Esophagus muscularis mucosa (tissue), 4 donors: ENCODE data around the gene SLC1A1. TPM values are rescaled to one million over a fixed set of nuclear protein-coding genes. Genes with fewer than 3 reads are reported as not detected.
A peak's percentile ranks its signal among the peaks of the same experiment; 100 is the strongest.

Source experiments
- DNase-seq: peaks from one replicate; pipeline ENCODE4 v3.0.0-alpha.2; 2017; ENCODE audit errors: extremely low spot score
- H3K27ac ChIP-seq, 4 donors: fragments of 200-600 bp; sonication (generic); replicated peaks in 1 of 4; 1 replicate in 3 of 4; 2 replicates in 1 of 4; pipeline ENCODE4 v1.5.1; 2016 to 2019; ENCODE audit warnings: mild to moderate bottlenecking in 1 of 4
- H3K27me3 ChIP-seq, 4 donors: fragments of 200-600 bp; sonication (generic); one replicate each; pipeline versions ENCODE4 v1.5.1 to v1.6.0; 2016 to 2019
- H3K36me3 ChIP-seq, 4 donors: fragments of 200-600 bp; sonication (generic); one replicate each; pipeline ENCODE4 v1.5.1; 2016 to 2019
- H3K4me1 ChIP-seq, 4 donors: fragments of 200-600 bp; sonication (generic); one replicate each; pipeline ENCODE4 v1.5.1; 2016 to 2019
- H3K4me3 ChIP-seq, 4 donors: fragments of 200-600 bp; sonication (generic); 1 replicate in 2 of 4; 2 replicates in 2 of 4; pipeline ENCODE4 v1.5.1; 2016 to 2019; ENCODE audit warnings: mild to moderate bottlenecking in 4 of 4, moderate library complexity in 1 of 4
- H3K9me3 ChIP-seq, 4 donors: fragments of 200-600 bp; sonication (generic); 1 replicate in 3 of 4; 2 replicates in 1 of 4; pipeline ENCODE4 v1.5.1; 2016 to 2019
- CTCF ChIP-seq, 3 experiments: fragments of 200-600 bp in 2 of 3; fragments of 450-650 bp in 1 of 3; sonication (generic) in 2 of 3; IDR thresholded peaks; one replicate each; pipeline ENCODE4 v1.5.1; 2017 to 2019; ENCODE audit warnings: antibody characterized with exemption in 3 of 3, mild to moderate bottlenecking in 2 of 3, moderate library complexity in 1 of 3
- EP300 ChIP-seq: sonication (generic); formaldehyde crosslinking; IDR thresholded peaks from one replicate; pipeline ENCODE4 v1.6.1; 2017; ENCODE audit warnings: antibody characterized with exemption
- POLR2A ChIP-seq: fragments of 450-650 bp; IDR thresholded peaks from one replicate; pipeline ENCODE4 v1.6.1; 2017; ENCODE audit warnings: antibody characterized with exemption, moderate library complexity, mild to moderate bottlenecking, low read depth
- POLR2AphosphoS5 ChIP-seq, 2 donors: sonication (generic); formaldehyde crosslinking; IDR thresholded peaks; one replicate each; pipeline ENCODE4 v1.6.1; 2017; ENCODE audit warnings: antibody characterized with exemption in 2 of 2
- WGBS: methylation state at CpG from one replicate; pipeline ENCODE4 v1.1.5; 2018; 5-methylcytosine and 5-hydroxymethylcytosine counted together
- intact Hi-C: fragments of 100-400 bp; cut with DNase I; formaldehyde crosslinking; loops from one replicate; pipeline ENCODE4 v1.15.1; 2023
- total RNA-seq, 4 donors: library from RNA; depleted of rRNA; stranded (reverse); fragments of >200 nt; gene quantifications; one replicate each; pipeline versions ENCODE4 v1.1.0 to v1.2.1, GENCODE V29; 2016

The SLC1A1 gene
- total RNA-seq, 4 donors from 2014 or later, result 2.0 to 3.5 (median 2.1) TPM

- H3K9me3 ChIP-seq, result no peaks in the 10 kb centered on the region
- H3K36me3 ChIP-seq, result no peaks in the 10 kb centered on the region
- H3K4me3 ChIP-seq, result no peak overlapping the region
- peaks cover 18 to 44% (median 30%) of the 10 kb centered on the region in 4 donors for H3K4me1 ChIP-seq
- H3K27me3 ChIP-seq, result no peaks in the 10 kb centered on the region
- no peak for TF ChIP-seq POLR2AphosphoS5 (IDR thresholded peaks at IDR 0.05)
- no peak for TF ChIP-seq POLR2A
- no peak for TF ChIP-seq CTCF (IDR thresholded peaks at IDR 0.05)
- no peak for TF ChIP-seq EP300
- 61% methylated on average over 5 of the region's 5 CpGs for WGBS
- intact Hi-C loops, result no loop called here
- no peak for DNase-seq
- H3K27ac ChIP-seq, result peak overlapping the region in 3 of 4 donors; percentile 38 to 67 (median 58)
Measured at GRCh38 chr9:4558371-4558998, 68.2 kb downstream of the SLC1A1 start.

- intact Hi-C loops, result no loop called here
- TF ChIP-seq EP300 (no peak), POLR2AphosphoS5 (IDR thresholded peaks at IDR 0.05) (no peak), POLR2A (no peak), CTCF (IDR thresholded peaks at IDR 0.05) (no peak)
- no peak for DNase-seq
- WGBS, result 50% methylated on average over 8 of the region's 8 CpGs
- Histone ChIP-seq H3K4me1 (peaks cover 11 to 34% (median 22%) of the 10 kb centered on the region in 4 donors), H3K9me3 (no peaks in the 10 kb centered on the region), H3K27me3 (no peaks in the 10 kb centered on the region), H3K4me3 (no peak overlapping the region), H3K27ac (peak overlapping the region in 3 of 4 donors; percentile 11 to 67 (median 58)), H3K36me3 (no peaks in the 10 kb centered on the region)
Measured at GRCh38 chr9:4559261-4560182, 69.3 kb downstream of the SLC1A1 start.

- TF ChIP-seq POLR2AphosphoS5 (IDR thresholded peaks at IDR 0.05) (no peak), EP300 (no peak), POLR2A (no peak), CTCF (IDR thresholded peaks at IDR 0.05) (no peak)
- no peak overlapping the region for H3K27ac ChIP-seq
- WGBS, result 86% methylated on average over 2 of the region's 2 CpGs
- H3K9me3 ChIP-seq, result no peaks in the 10 kb centered on the region
- no peaks in the 10 kb centered on the region for H3K36me3 ChIP-seq
- H3K27me3 ChIP-seq, result no peaks in the 10 kb centered on the region
- DNase-seq, result no peak
- intact Hi-C loops, result no loop called here
- H3K4me3 ChIP-seq, result no peak overlapping the region
- H3K4me1 ChIP-seq, result peaks cover 3 to 19% (median 10%) of the 10 kb centered on the region in 4 donors
Measured at GRCh38 chr9:4563105-4563504, 72.8 kb downstream of the SLC1A1 start.

GRCh38 chr9:4566806-4567205 lies 76.5 kb downstream of the SLC1A1 start:
- DNase-seq, result no peak
- no peaks in the 10 kb centered on the region for H3K4me1 ChIP-seq
- TF ChIP-seq POLR2A (no peak), EP300 (no peak), CTCF (IDR thresholded peaks at IDR 0.05) (no peak), POLR2AphosphoS5 (IDR thresholded peaks at IDR 0.05) (no peak)
- intact Hi-C loops, result no loop called here
- no peak overlapping the region for H3K4me3 ChIP-seq
- H3K36me3 ChIP-seq, result no peaks in the 10 kb centered on the region
- WGBS, result 83% methylated on average over 2 of the region's 2 CpGs
- no peaks in the 10 kb centered on the region for H3K9me3 ChIP-seq
- no peaks in the 10 kb centered on the region for H3K27me3 ChIP-seq
- H3K27ac ChIP-seq, result no peak overlapping the region
